GM19397 (cell line): Measurements from ENCODE around the gene ZMIZ1.
A peak's percentile ranks its signal among the peaks of the same experiment; 100 is the strongest.

ENCODE experiments used
- ATAC-seq: cut with Tn5 transposase; IDR thresholded peaks from one replicate; pipeline ENCODE4 v1.9.1; 2021; ENCODE audit warnings: mild to moderate bottlenecking, moderate library complexity; ENCODE audit not compliant: unreplicated experiment

ZMIZ1 gene

GRCh38 chr10:79149345-79149661 is 80.5 kb downstream of the ZMIZ1 start:
- ATAC-seq, result no peak

GRCh38 chr10:79149662-79150443 is 81.1 kb downstream of the ZMIZ1 start:
- peak; percentile 88 for ATAC-seq

- no peak for ATAC-seq
Measured at GRCh38 chr10:79150444-79150754, 81.6 kb downstream of the ZMIZ1 start.

GRCh38 chr10:79152423-79152817 is 83.7 kb downstream of the ZMIZ1 start:
- ATAC-seq, result no peak

GRCh38 chr10:79153745-79154144 is 85.0 kb downstream of the ZMIZ1 start:
- ATAC-seq, result no peak

GRCh38 chr10:79155301-79156081 is 86.7 kb downstream of the ZMIZ1 start:
- no peak for ATAC-seq

GRCh38 chr10:79156334-79157274 is 87.8 kb downstream of the ZMIZ1 start:
- no peak for ATAC-seq

- no peak for ATAC-seq
Measured at GRCh38 chr10:79158004-79158340, 89.2 kb downstream of the ZMIZ1 start.

- ATAC-seq, result no peak
Measured at GRCh38 chr10:79158402-79159097, 89.8 kb downstream of the ZMIZ1 start.

- no peak for ATAC-seq
Measured at GRCh38 chr10:79159141-79159651, 90.4 kb downstream of the ZMIZ1 start.

- no peak for ATAC-seq
Measured at GRCh38 chr10:79159785-79160184, 91.0 kb downstream of the ZMIZ1 start.

- ATAC-seq, result no peak
Measured at GRCh38 chr10:79160191-79160590, 91.4 kb downstream of the ZMIZ1 start.

- ATAC-seq, result no peak
Measured at GRCh38 chr10:79161557-79161956, 92.8 kb downstream of the ZMIZ1 start.

- ATAC-seq, result no peak
Measured at GRCh38 chr10:79162022-79162421, 93.3 kb downstream of the ZMIZ1 start.

- ATAC-seq, result no peak
Measured at GRCh38 chr10:79162861-79163665, 94.3 kb downstream of the ZMIZ1 start.

- no peak for ATAC-seq
Measured at GRCh38 chr10:79163666-79163975, 94.9 kb downstream of the ZMIZ1 start.

- ATAC-seq, result no peak
Measured at GRCh38 chr10:79164075-79164474, 95.3 kb downstream of the ZMIZ1 start.

GRCh38 chr10:79165070-79165778 is 96.5 kb downstream of the ZMIZ1 start:
- ATAC-seq, result no peak

GRCh38 chr10:79166312-79166721 is 97.6 kb downstream of the ZMIZ1 start:
- no peak for ATAC-seq
